DOHH2 (cell line): ENCODE data around the gene SLC25A6.
"Not testable (repeated sequence)": the region's sequence is repeated elsewhere in the genome, so short reads cannot be mapped to it uniquely, and the experiment has no call there.

ENCODE experiments used
- H3F3A ChIP-seq: fragments of 200-600 bp; sonication (generic), shearing (Covaris generic); 2 replicates; pipeline ENCODE4 v1.6.0; 2016; ENCODE audit warnings: antibody characterized with exemption, mild to moderate bottlenecking; ENCODE audit not compliant: control insufficient read depth, insufficient read depth
- H3K27ac ChIP-seq: fragments of 200-600 bp; sonication (generic); 2 replicates; pipeline ENCODE4 v1.5.1; 2014; ENCODE audit warnings: low read depth, mild to moderate bottlenecking, low read length, moderate library complexity
- H3K27me3 ChIP-seq: fragments of 200-600 bp; sonication (generic); 2 replicates; pipeline ENCODE4 v1.6.1; 2014; ENCODE audit warnings: mild to moderate bottlenecking, low read length, mixed read lengths; ENCODE audit not compliant: control insufficient read depth
- H3K36me3 ChIP-seq: fragments of 200-600 bp; sonication (generic); 2 replicates; pipeline ENCODE4 v1.6.1; 2014; ENCODE audit warnings: mild to moderate bottlenecking, low read length, moderate library complexity, mixed read lengths; ENCODE audit not compliant: control insufficient read depth
- H3K4me1 ChIP-seq: fragments of 200-600 bp; sonication (generic); 2 replicates; pipeline ENCODE4 v1.6.1; 2014; ENCODE audit warnings: mild to moderate bottlenecking, low read length, mixed read lengths; ENCODE audit not compliant: control insufficient read depth
- H3K4me2 ChIP-seq: fragments of 200-600 bp; sonication (generic); 2 replicates; pipeline ENCODE4 v1.6.0; 2014; ENCODE audit warnings: mild to moderate bottlenecking, low read length, moderate library complexity
- H3K4me3 ChIP-seq: fragments of 200-600 bp; sonication (generic); 2 replicates; pipeline ENCODE4 v1.5.1; 2014; ENCODE audit warnings: mild to moderate bottlenecking, low read length, mixed read lengths
- H3K79me2 ChIP-seq: fragments of 200-600 bp; sonication (generic); 2 replicates; pipeline ENCODE4 v1.6.1; 2014; ENCODE audit warnings: mild to moderate bottlenecking, low read length, mixed read lengths; ENCODE audit not compliant: control insufficient read depth
- H3K9me2 ChIP-seq: fragments of 200-600 bp; sonication (generic); replicated peaks from 2 replicates; pipeline ENCODE4 v1.6.1; 2014; ENCODE audit warnings: mild to moderate bottlenecking, low read length, mixed read lengths; ENCODE audit not compliant: control insufficient read depth
- H3K9me3 ChIP-seq: fragments of 200-600 bp; sonication (generic); 2 replicates; pipeline ENCODE4 v1.6.1; 2014; ENCODE audit warnings: antibody characterized with exemption, low read length, mixed read lengths; ENCODE audit not compliant: control insufficient read depth, insufficient read depth
- H4K20me1 ChIP-seq: fragments of 200-600 bp; sonication (generic); 2 replicates; pipeline ENCODE4 v1.6.0; 2014; ENCODE audit warnings: low read depth, mild to moderate bottlenecking, antibody characterized with exemption, low read length, moderate library complexity; ENCODE audit not compliant: control insufficient read depth, insufficient read depth
- CTCF ChIP-seq: fragments of 200-600 bp; sonication (generic); IDR thresholded peaks from one replicate; pipeline ENCODE4 v1.5.1; 2014; ENCODE audit warnings: antibody characterized with exemption, mild to moderate bottlenecking, low read depth, low read length; ENCODE audit not compliant: poor library complexity, severe bottlenecking
- EZH2phosphoT487 ChIP-seq: fragments of 200-600 bp; sonication (generic); IDR thresholded peaks from 2 replicates; pipeline ENCODE4 v1.6.1; 2017; ENCODE audit warnings: borderline replicate concordance, mild to moderate bottlenecking, antibody characterized with exemption, low read length, moderate library complexity, mixed read lengths

Gene SLC25A6

GRCh38 chrX:1427756-1428155 is 35.8 kb upstream of the SLC25A6 start:
- Histone ChIP-seq H3K79me2 (no peaks in the 10 kb centered on the region), H3K9me3 (no peaks in the 10 kb centered on the region), H3K4me2 (no peak overlapping the region), H3K4me3 (no peak overlapping the region), H3K27me3 (no peaks in the 10 kb centered on the region), H3K27ac (no peak overlapping the region), H3F3A (no peaks in the 10 kb centered on the region), H3K4me1 (no peaks in the 10 kb centered on the region), H4K20me1 (no peaks in the 10 kb centered on the region), H3K9me2 (no peaks in the 10 kb centered on the region), H3K36me3 (peaks cover 32% of the 10 kb centered on the region)
- no peak for TF ChIP-seq CTCF
- no peak for TF ChIP-seq EZH2phosphoT487

DNA sequence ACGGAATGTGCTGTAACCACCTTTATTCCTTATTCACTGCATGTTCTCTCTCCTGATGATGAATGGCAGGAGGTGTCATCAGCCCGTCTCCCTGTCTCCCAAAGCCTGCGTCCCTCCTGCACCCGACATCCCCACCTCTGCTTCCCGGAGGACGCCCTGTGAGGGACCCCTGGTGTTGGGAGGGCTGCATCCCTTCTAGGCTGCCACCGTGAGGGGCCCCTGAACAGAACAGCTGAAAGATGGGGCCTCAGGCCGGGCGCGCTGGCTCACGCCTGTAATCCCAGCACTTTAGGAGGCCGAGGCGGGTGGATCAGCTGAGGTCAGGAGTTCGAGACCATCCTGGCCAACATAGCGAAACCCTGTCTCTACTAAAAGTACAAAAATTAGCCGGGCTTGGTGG is 34.4 kb upstream of the SLC25A6 start:
- not testable (repeated sequence) for H3K4me1 ChIP-seq, H3K27me3 ChIP-seq, H3K79me2 ChIP-seq, H3K4me3 ChIP-seq, H3K9me2 ChIP-seq, H3K27ac ChIP-seq, H3K4me2 ChIP-seq, H4K20me1 ChIP-seq, H3F3A ChIP-seq, H3K9me3 ChIP-seq
- H3K36me3 ChIP-seq: peaks cover 42% of the 10 kb centered on the region

DNA sequence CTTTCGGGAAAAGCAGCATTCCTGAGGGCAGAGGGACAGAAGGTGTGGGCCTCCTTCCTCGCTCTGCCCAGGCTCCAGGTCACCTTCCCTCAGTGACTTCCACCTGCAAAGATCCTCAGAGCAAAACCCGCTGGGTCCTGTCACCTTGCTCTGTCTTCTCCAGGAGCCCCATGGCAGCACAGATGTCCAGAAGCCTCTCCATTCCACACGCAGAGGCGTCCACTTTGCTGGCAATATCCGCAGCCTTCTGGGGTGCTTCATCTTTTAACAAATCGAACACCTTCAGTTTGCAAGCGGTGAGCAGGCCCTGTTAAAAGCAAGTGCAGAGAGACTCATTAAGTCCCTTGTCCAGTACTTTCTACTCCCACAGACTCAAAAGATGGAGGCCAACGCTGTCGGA is 33.5 kb upstream of the SLC25A6 start:
- Histone ChIP-seq H4K20me1 (no peaks in the 10 kb centered on the region), H3K4me2 (no peak overlapping the region), H3K4me3 (no peak overlapping the region), H3K27ac (no peak overlapping the region), H3K9me2 (no peaks in the 10 kb centered on the region), H3K27me3 (no peaks in the 10 kb centered on the region), H3K9me3 (no peaks in the 10 kb centered on the region), H3K79me2 (no peaks in the 10 kb centered on the region), H3K4me1 (no peaks in the 10 kb centered on the region), H3K36me3 (peaks cover 44% of the 10 kb centered on the region), H3F3A (peaks cover 4% of the 10 kb centered on the region; the same call in 1 of the 2 replicates)
- TF ChIP-seq EZH2phosphoT487: no peak
- no peak for TF ChIP-seq CTCF

- H3K79me2 ChIP-seq: no peaks in the 10 kb centered on the region
- H3K4me1 ChIP-seq: no peaks in the 10 kb centered on the region
- no peak overlapping the region for H3K27ac ChIP-seq
- peaks cover 8% of the 10 kb centered on the region for H3F3A ChIP-seq
- peaks cover 42% of the 10 kb centered on the region for H3K36me3 ChIP-seq
- H3K9me3 ChIP-seq: no peaks in the 10 kb centered on the region
- TF ChIP-seq EZH2phosphoT487: no peak
- no peak for TF ChIP-seq CTCF
- H3K4me3 ChIP-seq: no peak overlapping the region
- H3K4me2 ChIP-seq: no peak overlapping the region
- no peaks in the 10 kb centered on the region for H4K20me1 ChIP-seq
- no peaks in the 10 kb centered on the region for H3K9me2 ChIP-seq
- H3K27me3 ChIP-seq: no peaks in the 10 kb centered on the region
Observed at GRCh38 chrX:1424147-1424851, 32.4 kb upstream of the SLC25A6 start.
